ENCODE data around the gene GRID1. TPM values are rescaled to one million over a fixed set of nuclear protein-coding genes. Genes with fewer than 3 reads are reported as not detected.

GRID1 gene
- total RNA-seq, 2 donors from 2014 or later, result 0.27 to 0.85 TPM

DNA sequence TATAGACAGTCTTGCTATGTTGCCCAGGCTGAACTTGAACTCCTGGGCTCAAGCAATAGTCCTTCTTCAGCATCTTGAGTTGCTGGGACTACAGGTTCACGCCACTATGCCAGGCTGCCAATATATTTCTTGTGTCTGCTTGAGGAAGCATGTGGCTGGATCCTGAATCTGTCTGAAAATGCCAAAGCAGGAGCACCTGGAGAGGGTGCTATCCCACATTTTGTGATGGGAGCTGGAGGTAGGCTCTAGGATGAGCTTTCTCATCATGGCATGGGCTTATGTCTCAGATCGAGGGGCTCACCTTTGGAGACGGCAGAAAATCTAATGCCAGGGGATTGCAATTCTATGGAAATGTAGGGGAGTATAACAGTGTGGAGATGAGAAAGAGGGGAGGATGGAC, 744.2 kb downstream of the GRID1 start:
- no peaks in the 10 kb centered on the region for H3K4me1 ChIP-seq (ENCODE audit: control insufficient read depth in 1 of 2, low read depth in 2 of 2)
- TF ChIP-seq, protein P1, sequence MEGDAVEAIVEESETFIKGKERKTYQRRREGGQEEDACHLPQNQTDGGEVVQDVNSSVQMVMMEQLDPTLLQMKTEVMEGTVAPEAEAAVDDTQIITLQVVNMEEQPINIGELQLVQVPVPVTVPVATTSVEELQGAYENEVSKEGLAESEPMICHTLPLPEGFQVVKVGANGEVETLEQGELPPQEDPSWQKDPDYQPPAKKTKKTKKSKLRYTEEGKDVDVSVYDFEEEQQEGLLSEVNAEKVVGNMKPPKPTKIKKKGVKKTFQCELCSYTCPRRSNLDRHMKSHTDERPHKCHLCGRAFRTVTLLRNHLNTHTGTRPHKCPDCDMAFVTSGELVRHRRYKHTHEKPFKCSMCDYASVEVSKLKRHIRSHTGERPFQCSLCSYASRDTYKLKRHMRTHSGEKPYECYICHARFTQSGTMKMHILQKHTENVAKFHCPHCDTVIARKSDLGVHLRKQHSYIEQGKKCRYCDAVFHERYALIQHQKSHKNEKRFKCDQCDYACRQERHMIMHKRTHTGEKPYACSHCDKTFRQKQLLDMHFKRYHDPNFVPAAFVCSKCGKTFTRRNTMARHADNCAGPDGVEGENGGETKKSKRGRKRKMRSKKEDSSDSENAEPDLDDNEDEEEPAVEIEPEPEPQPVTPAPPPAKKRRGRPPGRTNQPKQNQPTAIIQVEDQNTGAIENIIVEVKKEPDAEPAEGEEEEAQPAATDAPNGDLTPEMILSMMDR (IDR thresholded peaks at IDR 0.05), result no peak
- DNase-seq (ENCODE audit: low spot score), result no peak

DNA sequence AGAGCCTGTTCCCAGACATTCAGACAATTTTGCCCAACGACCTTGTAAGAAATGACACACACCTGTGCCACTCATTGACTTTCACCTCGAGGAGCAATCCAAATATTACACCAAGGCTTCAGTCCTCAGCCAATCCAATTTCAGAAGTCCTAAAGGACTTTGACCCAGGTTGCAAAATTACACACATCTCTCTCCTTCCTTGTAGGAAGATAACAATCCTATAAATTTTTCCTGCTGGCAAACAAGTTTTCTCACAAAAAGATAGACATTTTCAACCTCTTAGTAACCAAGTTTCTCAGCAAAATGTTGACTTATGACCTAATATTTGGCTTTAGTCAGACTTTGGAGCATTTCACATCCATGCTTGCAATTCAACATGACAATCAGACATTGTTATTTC, 745.0 kb downstream of the GRID1 start:
- no peaks in the 10 kb centered on the region for H3K36me3 ChIP-seq
- DNase-seq (ENCODE audit: low spot score), result no peak
- H3K9me3 ChIP-seq, result no peaks in the 10 kb centered on the region
- no peaks in the 10 kb centered on the region for H3K4me1 ChIP-seq (ENCODE audit: control insufficient read depth in 1 of 2, low read depth in 2 of 2)
- ATAC-seq (ENCODE audit: insufficient number of reproducible peaks, low FRiP score, low read depth), result no peak
- TF ChIP-seq, protein P1 (IDR thresholded peaks at IDR 0.05), result no peak
- H3K4me3 ChIP-seq, result no peak overlapping the region
- no peaks in the 10 kb centered on the region for H3K27me3 ChIP-seq (replicated peaks; ENCODE audit: insufficient read depth)
- H3K27ac ChIP-seq, result no peak overlapping the region

More for the DNA sequence above, 744.2 kb downstream of the GRID1 start:
- Histone ChIP-seq H3K9me3 (no peaks in the 10 kb centered on the region), H3K36me3 (no peaks in the 10 kb centered on the region), H3K27ac (no peak overlapping the region), H3K4me3 (no peak overlapping the region), H3K27me3 (replicated peaks; ENCODE audit: insufficient read depth) (no peaks in the 10 kb centered on the region)
- no peak for ATAC-seq (ENCODE audit: insufficient number of reproducible peaks, low FRiP score, low read depth)

DNA sequence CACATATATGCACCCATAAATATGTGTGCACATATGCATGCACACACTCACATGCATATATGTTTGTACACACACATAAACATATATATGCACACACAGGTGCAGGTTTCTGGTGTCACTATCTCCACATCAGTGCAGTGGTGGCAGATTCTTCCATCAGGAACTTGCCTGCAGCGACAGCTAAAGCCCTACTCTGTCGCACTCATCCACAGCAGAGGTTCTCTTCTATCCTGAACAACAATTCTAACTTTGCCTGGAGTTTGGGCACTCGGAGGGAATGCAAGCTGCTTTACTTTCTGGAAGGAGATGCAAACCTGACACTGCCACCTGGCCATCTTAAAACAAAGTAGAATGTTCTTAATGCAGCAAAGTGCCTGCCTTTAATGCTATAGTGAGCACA, 745.8 kb downstream of the GRID1 start:
- Histone ChIP-seq H3K27ac (no peak overlapping the region), H3K4me1 (ENCODE audit: control insufficient read depth in 1 of 2, low read depth in 2 of 2) (no peaks in the 10 kb centered on the region), H3K27me3 (replicated peaks; ENCODE audit: insufficient read depth) (no peaks in the 10 kb centered on the region), H3K9me3 (no peaks in the 10 kb centered on the region), H3K36me3 (no peaks in the 10 kb centered on the region), H3K4me3 (no peak overlapping the region)
- TF ChIP-seq, protein P1 (IDR thresholded peaks at IDR 0.05), result no peak
- ATAC-seq (ENCODE audit: insufficient number of reproducible peaks, low FRiP score, low read depth) (no peak), DNase-seq (ENCODE audit: low spot score) (no peak)

- no peaks in the 10 kb centered on the region for H3K27me3 ChIP-seq (replicated peaks; ENCODE audit: insufficient read depth)
- H3K9me3 ChIP-seq, result no peaks in the 10 kb centered on the region
- TF ChIP-seq, protein P1 (IDR thresholded peaks at IDR 0.05), result no peak
- H3K36me3 ChIP-seq, result no peaks in the 10 kb centered on the region
- DNase-seq (ENCODE audit: low spot score) (no peak), ATAC-seq (ENCODE audit: insufficient number of reproducible peaks, low FRiP score, low read depth) (no peak)
- no peaks in the 10 kb centered on the region for H3K4me1 ChIP-seq (ENCODE audit: control insufficient read depth in 1 of 2, low read depth in 2 of 2)
- H3K4me3 ChIP-seq, result no peak overlapping the region
- no peak overlapping the region for H3K27ac ChIP-seq
These were observed 746.8 kb downstream of the GRID1 start for GRCh38 chr10:85619832-85620231.

DNA sequence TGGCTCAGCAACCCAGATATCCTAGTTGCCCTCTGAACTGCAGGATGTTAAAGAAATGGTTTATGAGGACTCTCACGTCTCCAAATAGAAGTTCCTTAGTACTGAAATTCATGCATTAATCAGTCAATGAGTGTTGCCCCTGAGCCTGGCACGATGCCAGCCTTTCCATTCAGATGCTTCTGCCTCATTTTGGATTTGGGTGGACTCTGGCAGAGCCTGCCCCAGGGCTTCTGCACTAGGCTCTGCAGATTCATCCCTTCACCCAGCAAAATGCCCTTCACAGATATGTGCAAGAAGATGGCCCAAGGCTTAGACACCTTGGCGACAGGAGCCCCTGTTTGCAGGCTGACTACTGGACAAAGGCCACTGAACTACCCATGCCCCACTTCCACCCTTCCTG, 747.8 kb downstream of the GRID1 start:
- H3K36me3 ChIP-seq, result no peaks in the 10 kb centered on the region
- no peak overlapping the region for H3K4me3 ChIP-seq
- ATAC-seq (ENCODE audit: insufficient number of reproducible peaks, low FRiP score, low read depth) (no peak), DNase-seq (ENCODE audit: low spot score) (no peak)
- H3K9me3 ChIP-seq, result no peaks in the 10 kb centered on the region
- H3K27me3 ChIP-seq (replicated peaks; ENCODE audit: insufficient read depth), result no peaks in the 10 kb centered on the region
- TF ChIP-seq, protein P1 (IDR thresholded peaks at IDR 0.05), result no peak
- no peaks in the 10 kb centered on the region for H3K4me1 ChIP-seq (ENCODE audit: control insufficient read depth in 1 of 2, low read depth in 2 of 2)
- H3K27ac ChIP-seq, result no peak overlapping the region
